ENCODE data around the gene QRFP. TPM values are rescaled to one million over a fixed set of nuclear protein-coding genes. Genes with fewer than 3 reads are reported as not detected.
A peak's percentile ranks its signal among the peaks of the same experiment; 100 is the strongest.

The QRFP gene
- total and polyA plus RNA-seq, 2 experiments from 2014 or later: 0.45 TPM; not detected in 1

GRCh38 chr9:130847306-130848217 is 49.0 kb downstream of the QRFP start:
- TF ChIP-seq CTCF (IDR thresholded peaks at IDR 0.05; ENCODE audit: low read depth, low read length): peak; percentile 48
- Histone ChIP-seq H3K4me1 (ENCODE audit: low read depth) (peaks cover 22% of the 10 kb centered on the region), H3K36me3 (no peaks in the 10 kb centered on the region), H3K9me3 (ENCODE audit: low read depth) (no peaks in the 10 kb centered on the region), H3K27ac (peak overlapping the region; percentile 79), H3K27me3 (no peaks in the 10 kb centered on the region), H3K4me3 (no peak overlapping the region)
- peak in 1 of 2 donors; percentile 99 for DNase-seq (ENCODE audit: low read depth in 1 of 2, low spot score in 1 of 2)

- Histone ChIP-seq H3K4me1 (ENCODE audit: low read depth) (peaks cover 22% of the 10 kb centered on the region), H3K27ac (peak overlapping the region; percentile 79), H3K4me3 (no peak overlapping the region), H3K36me3 (no peaks in the 10 kb centered on the region), H3K27me3 (no peaks in the 10 kb centered on the region), H3K9me3 (ENCODE audit: low read depth) (no peaks in the 10 kb centered on the region)
- peak in 1 of 2 donors; percentile 77 for DNase-seq (ENCODE audit: low read depth in 1 of 2, low spot score in 1 of 2)
- no peak for TF ChIP-seq CTCF (IDR thresholded peaks at IDR 0.05; ENCODE audit: low read depth, low read length)
Measured at GRCh38 chr9:130846487-130847305, 49.9 kb downstream of the QRFP start.

GRCh38 chr9:130845901-130846481 is 50.6 kb downstream of the QRFP start:
- Histone ChIP-seq H3K27ac (peak overlapping the region; percentile 79), H3K9me3 (ENCODE audit: low read depth) (no peaks in the 10 kb centered on the region), H3K36me3 (no peaks in the 10 kb centered on the region), H3K4me3 (no peak overlapping the region), H3K27me3 (no peaks in the 10 kb centered on the region), H3K4me1 (ENCODE audit: low read depth) (peaks cover 22% of the 10 kb centered on the region)
- peak; percentile 37 to 91 for DNase-seq (ENCODE audit: low read depth in 1 of 2, low spot score in 1 of 2)
- no peak for TF ChIP-seq CTCF (IDR thresholded peaks at IDR 0.05; ENCODE audit: low read depth, low read length)

- DNase-seq (ENCODE audit: low read depth in 1 of 2, low spot score in 1 of 2): peak in 1 of 2 donors; percentile 50
- TF ChIP-seq CTCF (IDR thresholded peaks at IDR 0.05; ENCODE audit: low read depth, low read length): no peak
- Histone ChIP-seq H3K27ac (peak overlapping the region; percentile 79), H3K9me3 (ENCODE audit: low read depth) (no peaks in the 10 kb centered on the region), H3K36me3 (no peaks in the 10 kb centered on the region), H3K4me3 (no peak overlapping the region), H3K4me1 (ENCODE audit: low read depth) (peaks cover 22% of the 10 kb centered on the region), H3K27me3 (no peaks in the 10 kb centered on the region)
Measured at GRCh38 chr9:130845254-130845653, 51.4 kb downstream of the QRFP start.

- no peak for DNase-seq (ENCODE audit: low read depth in 1 of 2, low spot score in 1 of 2)
Measured at GRCh38 chr9:130844044-130844451, 52.6 kb downstream of the QRFP start.

More at GRCh38 chr9:130844044-130844451, 52.6 kb downstream of the QRFP start:
- Histone ChIP-seq H3K9me3 (ENCODE audit: low read depth) (no peaks in the 10 kb centered on the region), H3K4me3 (no peak overlapping the region), H3K36me3 (no peaks in the 10 kb centered on the region), H3K27me3 (no peaks in the 10 kb centered on the region), H3K27ac (peak overlapping the region; percentile 69), H3K4me1 (ENCODE audit: low read depth) (peaks cover 22% of the 10 kb centered on the region)
- TF ChIP-seq CTCF (IDR thresholded peaks at IDR 0.05; ENCODE audit: low read depth, low read length): no peak
